ENCODE results near the gene KLF16.

GRCh38 chr19:1824252-1824622 is 39.1 kb downstream of the KLF16 start:
- TF ChIP-seq EZH2phosphoT487 (IDR thresholded peaks at IDR 0.05; ENCODE audit: insufficient read depth, low read depth) (no peak), EZH2 (IDR thresholded peaks at IDR 0.05; ENCODE audit: insufficient read depth, poor library complexity, severe bottlenecking) (no peak)

All from GM23248 (cell line).